OCI-LY1 (cell line): ENCODE measurements around the gene CTXN1.

Experiments
- H2AFZ ChIP-seq: fragments of 200-600 bp; sonication (generic), shearing (Covaris generic); 2 replicates; pipeline ENCODE4 v1.6.0; 2014; ENCODE audit warnings: antibody characterized with exemption, mild to moderate bottlenecking, low read length
- H3F3A ChIP-seq: fragments of 200-600 bp; sonication (generic), shearing (Covaris generic); 2 replicates; pipeline ENCODE4 v1.6.0; 2014; ENCODE audit warnings: mild to moderate bottlenecking, antibody characterized with exemption, low read length, moderate library complexity; ENCODE audit not compliant: insufficient read depth
- H3K27ac ChIP-seq: fragments of 200-600 bp; sonication (generic); 2 replicates; pipeline ENCODE4 v1.5.1; 2014; ENCODE audit warnings: low read length, mixed run types, mild to moderate bottlenecking, low read depth; ENCODE audit not compliant: poor library complexity, severe bottlenecking
- H3K27me3 ChIP-seq: fragments of 200-600 bp; sonication (generic); 2 replicates; pipeline ENCODE4 v1.6.0; 2014; ENCODE audit warnings: antibody characterized with exemption, mild to moderate bottlenecking, low read length, moderate library complexity; ENCODE audit not compliant: insufficient read depth
- H3K36me3 ChIP-seq: fragments of 200-600 bp; sonication (generic); 2 replicates; pipeline ENCODE4 v1.6.1; 2014; ENCODE audit warnings: mild to moderate bottlenecking, antibody characterized with exemption, low read length, moderate library complexity, mixed read lengths; ENCODE audit not compliant: insufficient read depth
- H3K4me1 ChIP-seq: fragments of 200-600 bp; sonication (generic); 2 replicates; pipeline ENCODE4 v1.5.1; 2014; ENCODE audit warnings: mild to moderate bottlenecking, low read length, moderate library complexity; ENCODE audit not compliant: insufficient read depth, severe bottlenecking
- H3K4me2 ChIP-seq: fragments of 200-600 bp; sonication (generic), shearing (Covaris generic); 2 replicates; pipeline ENCODE4 v1.6.1; 2014; ENCODE audit warnings: low read length
- H3K4me3 ChIP-seq: fragments of 200-600 bp; sonication (generic); 2 replicates; pipeline ENCODE4 v1.5.1; 2014; ENCODE audit warnings: low read length, low read depth, mild to moderate bottlenecking, mixed read lengths; ENCODE audit not compliant: poor library complexity, severe bottlenecking
- H3K79me2 ChIP-seq: fragments of 200-600 bp; shearing (Covaris generic); 2 replicates; pipeline ENCODE4 v1.6.1; 2016; ENCODE audit warnings: mixed run types, low read length, mixed read lengths; ENCODE audit not compliant: insufficient read depth
- H3K9ac ChIP-seq: fragments of 200-600 bp; sonication (generic), shearing (Covaris generic); 2 replicates; pipeline ENCODE4 v1.6.1; 2014; ENCODE audit warnings: mild to moderate bottlenecking, low read length, mixed read lengths
- H3K9me2 ChIP-seq: fragments of 200-600 bp; sonication (generic), shearing (Covaris generic); 2 replicates; pipeline ENCODE4 v1.6.1; 2014; ENCODE audit warnings: low read depth, mild to moderate bottlenecking, low read length, mixed read lengths
- H3K9me3 ChIP-seq: fragments of 200-600 bp; shearing (Covaris generic); 2 replicates; pipeline ENCODE4 v1.6.1; 2014; ENCODE audit warnings: low read length, mixed read lengths
- H4K20me1 ChIP-seq: fragments of 200-600 bp; sonication (generic), shearing (Covaris generic); 2 replicates; pipeline ENCODE4 v1.6.0; 2016; ENCODE audit warnings: mild to moderate bottlenecking, low read length; ENCODE audit not compliant: insufficient read depth
- EZH2 ChIP-seq: fragments of 200-600 bp; sonication (generic), shearing (Covaris generic); IDR thresholded peaks from 2 replicates; pipeline ENCODE4 v1.8.0; 2017; ENCODE audit warnings: borderline replicate concordance, mixed run types, mild to moderate bottlenecking, antibody characterized with exemption, low read length, moderate library complexity, mixed read lengths
- TF ChIP-seq, protein P1 (sequence below): fragments of 200-600 bp; sonication (generic), shearing (Covaris generic); IDR thresholded peaks from 2 replicates; pipeline ENCODE4 v1.5.1; 2017; ENCODE audit warnings: mild to moderate bottlenecking, antibody characterized with exemption, low read length, moderate library complexity, mixed read lengths

The CTXN1 gene

DNA sequence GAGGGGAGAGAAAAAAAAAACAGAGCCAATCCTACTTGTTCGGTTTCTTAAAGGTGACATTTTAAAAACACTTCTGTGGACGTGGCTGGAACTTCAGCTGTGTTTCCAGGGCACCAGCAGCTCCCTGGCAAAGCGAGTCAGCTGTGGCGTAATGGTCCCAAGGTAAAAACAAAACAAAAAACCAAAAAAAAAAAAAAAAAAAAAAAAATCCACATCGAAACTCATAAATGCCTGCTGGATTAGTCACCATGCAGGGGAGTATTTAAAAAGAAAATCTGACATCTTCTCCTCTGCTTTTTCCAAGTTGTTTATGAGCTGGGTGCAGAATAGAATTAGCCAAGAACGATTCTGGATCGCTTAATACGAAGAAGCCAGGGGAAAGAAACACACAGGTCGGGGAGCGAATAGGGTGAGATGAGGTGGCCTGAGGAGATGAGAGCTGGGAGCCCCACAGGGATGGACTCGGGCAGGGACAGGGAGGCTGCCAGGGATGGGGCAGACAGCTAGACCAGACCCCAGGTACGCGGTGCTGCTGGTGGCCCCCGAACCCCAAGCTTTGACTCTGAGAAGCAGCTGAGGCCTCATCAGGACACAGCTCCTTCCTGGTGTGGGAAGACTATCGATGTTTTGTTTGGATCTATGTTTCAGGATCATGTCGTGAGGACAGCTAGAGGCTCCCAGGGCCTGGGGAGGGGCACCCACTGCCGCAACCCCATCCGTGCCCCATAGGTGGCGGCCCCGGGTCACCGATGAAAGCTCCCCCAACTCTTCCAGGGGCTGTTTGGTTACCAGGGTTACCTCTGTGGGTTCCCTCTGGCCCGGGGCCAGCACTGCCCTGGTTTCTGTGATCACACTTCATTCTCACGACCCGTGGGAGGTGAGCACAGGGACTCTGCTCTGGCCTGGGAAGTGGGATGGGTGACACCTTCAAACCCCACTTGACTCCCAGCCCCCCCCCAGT, 3.1 kb upstream of the CTXN1 start:
- Histone ChIP-seq H3K9me3 (no peaks in the 10 kb centered on the region), H3F3A (no peaks in the 10 kb centered on the region), H2AFZ (no peak overlapping the region), H3K4me2 (no peak overlapping the region), H3K9ac (no peak overlapping the region), H3K27ac (no peak overlapping the region), H3K27me3 (no peaks in the 10 kb centered on the region), H3K79me2 (no peaks in the 10 kb centered on the region), H3K4me3 (no peak overlapping the region), H3K4me1 (peaks cover 10% of the 10 kb centered on the region), H4K20me1 (no peaks in the 10 kb centered on the region), H3K9me2 (no peaks in the 10 kb centered on the region), H3K36me3 (peaks cover 41% of the 10 kb centered on the region)
- TF ChIP-seq EZH2: no peak
- TF ChIP-seq, protein P1, sequence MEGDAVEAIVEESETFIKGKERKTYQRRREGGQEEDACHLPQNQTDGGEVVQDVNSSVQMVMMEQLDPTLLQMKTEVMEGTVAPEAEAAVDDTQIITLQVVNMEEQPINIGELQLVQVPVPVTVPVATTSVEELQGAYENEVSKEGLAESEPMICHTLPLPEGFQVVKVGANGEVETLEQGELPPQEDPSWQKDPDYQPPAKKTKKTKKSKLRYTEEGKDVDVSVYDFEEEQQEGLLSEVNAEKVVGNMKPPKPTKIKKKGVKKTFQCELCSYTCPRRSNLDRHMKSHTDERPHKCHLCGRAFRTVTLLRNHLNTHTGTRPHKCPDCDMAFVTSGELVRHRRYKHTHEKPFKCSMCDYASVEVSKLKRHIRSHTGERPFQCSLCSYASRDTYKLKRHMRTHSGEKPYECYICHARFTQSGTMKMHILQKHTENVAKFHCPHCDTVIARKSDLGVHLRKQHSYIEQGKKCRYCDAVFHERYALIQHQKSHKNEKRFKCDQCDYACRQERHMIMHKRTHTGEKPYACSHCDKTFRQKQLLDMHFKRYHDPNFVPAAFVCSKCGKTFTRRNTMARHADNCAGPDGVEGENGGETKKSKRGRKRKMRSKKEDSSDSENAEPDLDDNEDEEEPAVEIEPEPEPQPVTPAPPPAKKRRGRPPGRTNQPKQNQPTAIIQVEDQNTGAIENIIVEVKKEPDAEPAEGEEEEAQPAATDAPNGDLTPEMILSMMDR: peak; percentile 43

DNA sequence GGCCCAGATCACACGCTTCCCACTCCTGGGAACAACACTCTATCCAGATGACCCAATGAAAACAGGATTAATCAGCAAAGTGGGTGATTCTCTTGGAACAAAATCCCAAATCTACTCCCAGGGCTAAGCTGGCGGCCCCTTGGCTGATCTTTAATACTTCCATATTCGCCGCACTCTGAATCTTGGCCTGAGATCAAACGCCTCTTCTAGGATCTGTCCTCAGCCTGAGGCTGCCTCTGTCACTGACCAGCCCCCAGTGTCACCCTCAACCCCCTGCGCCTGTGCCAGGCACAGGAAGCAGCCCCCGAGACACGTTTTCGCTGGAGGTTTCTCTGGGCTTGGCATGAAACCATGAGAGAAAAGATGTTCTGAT, 2.4 kb upstream of the CTXN1 start:
- Histone ChIP-seq H3K9me3 (no peaks in the 10 kb centered on the region), H3K27me3 (no peaks in the 10 kb centered on the region; the same call in 1 of the 2 replicates), H2AFZ (no peak overlapping the region), H3K9ac (no peak overlapping the region), H3K9me2 (no peaks in the 10 kb centered on the region), H3K36me3 (peaks cover 34% of the 10 kb centered on the region), H3K79me2 (no peaks in the 10 kb centered on the region), H3K4me1 (peaks cover 10% of the 10 kb centered on the region), H3K4me2 (no peak overlapping the region), H3F3A (no peaks in the 10 kb centered on the region), H3K4me3 (no peak overlapping the region), H4K20me1 (no peaks in the 10 kb centered on the region), H3K27ac (no peak overlapping the region)
- TF ChIP-seq EZH2: no peak
- TF ChIP-seq, protein P1: no peak

DNA sequence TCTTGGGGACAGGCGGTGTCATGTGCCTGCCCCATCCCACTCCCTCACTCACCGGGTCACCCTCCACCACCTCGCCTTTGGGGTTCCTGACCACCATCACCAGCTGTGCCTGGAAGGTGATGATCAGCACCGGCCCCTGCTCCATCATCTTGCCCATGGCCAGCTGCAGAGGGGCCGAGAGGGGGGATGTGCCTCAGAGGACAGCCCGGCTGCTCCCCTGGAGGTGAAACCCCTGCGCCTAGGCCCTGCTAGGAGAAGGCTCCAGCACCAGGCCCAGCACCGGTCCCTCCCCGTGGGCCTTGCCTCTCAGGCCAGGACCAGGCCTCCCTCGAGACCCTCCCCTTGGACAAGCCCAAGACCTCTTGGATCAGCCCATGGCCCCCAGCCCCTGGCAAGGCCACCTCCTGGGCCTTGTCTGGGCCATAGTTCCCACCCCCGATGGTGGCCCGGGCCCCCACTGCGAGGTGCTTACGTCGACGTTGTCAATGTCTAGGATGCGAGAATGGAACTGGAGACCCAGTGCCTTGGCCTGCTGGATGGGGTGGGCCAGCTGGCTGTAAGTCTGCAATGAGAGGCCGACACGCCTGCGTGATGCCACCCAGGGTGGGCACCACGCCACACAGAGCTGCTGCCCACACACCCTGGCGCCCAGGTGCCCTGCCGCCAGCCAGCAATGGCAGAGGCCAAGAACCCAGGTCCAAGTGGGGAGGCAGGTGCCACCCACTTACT, 1.8 kb upstream of the CTXN1 start:
- H2AFZ ChIP-seq: no peak overlapping the region
- no peaks in the 10 kb centered on the region; the same call in 1 of the 2 replicates for H3K27me3 ChIP-seq
- no peak overlapping the region for H3K4me3 ChIP-seq
- H3K79me2 ChIP-seq: no peaks in the 10 kb centered on the region
- H4K20me1 ChIP-seq: no peaks in the 10 kb centered on the region
- TF ChIP-seq, protein P1: no peak
- no peak for TF ChIP-seq EZH2
- no peak overlapping the region for H3K4me2 ChIP-seq
- H3K4me1 ChIP-seq: peaks cover 10% of the 10 kb centered on the region
- H3K9ac ChIP-seq: no peak overlapping the region
- no peaks in the 10 kb centered on the region for H3K9me2 ChIP-seq
- H3K36me3 ChIP-seq: peaks cover 34% of the 10 kb centered on the region
- no peak overlapping the region for H3K27ac ChIP-seq
- H3K9me3 ChIP-seq: no peaks in the 10 kb centered on the region
- H3F3A ChIP-seq: no peaks in the 10 kb centered on the region
